ENCODE data around the gene CAPS. TPM values are rescaled to one million over a fixed set of nuclear protein-coding genes. Genes with fewer than 3 reads are reported as not detected.
"Not testable (repeated sequence)": the region's sequence is repeated elsewhere in the genome, so short reads cannot be mapped to it uniquely, and the experiment has no call there.

The CAPS gene
- total RNA-seq, 2 experiments from 2014 or later, result 7.3 to 11.7 TPM

- no peaks in the 10 kb centered on the region for H3K4me1 Mint-ChIP-seq
- no peaks in the 10 kb centered on the region for H3K9me3 Mint-ChIP-seq (ENCODE audit: low read depth)
- H3K27ac Mint-ChIP-seq, result no peak overlapping the region
- no peak for ATAC-seq
- H3K36me3 Mint-ChIP-seq, result no peaks in the 10 kb centered on the region
- peaks cover 12% of the 10 kb centered on the region for H3K27me3 Mint-ChIP-seq
- CTCF ChIA-PET, result interaction anchor here (0.6 kb wide), 1 partner anchor 164 kb away, joined by 3 read pairs; no protein-coding TSS in a partner anchor
- no peak for DNase-seq
- H3K4me3 Mint-ChIP-seq, result no peak overlapping the region
Measured at GRCh38 chr19:5882421-5882968, 31.6 kb upstream of the CAPS start.

- H3K27ac Mint-ChIP-seq; DNase-seq; H3K9me3 Mint-ChIP-seq (ENCODE audit: low read depth); H3K4me1 Mint-ChIP-seq; H3K36me3 Mint-ChIP-seq; H3K4me3 Mint-ChIP-seq; ATAC-seq: not testable (repeated sequence)
- H3K27me3 Mint-ChIP-seq, result peaks cover 12% of the 10 kb centered on the region
- CTCF ChIA-PET, result interaction anchor here (0.6 to 1.2 kb wide), 2 partner anchors 79 to 165 kb away, joined by 3 to 7 read pairs; no protein-coding TSS in a partner anchor
Measured at GRCh38 chr19:5883157-5883873, 30.7 kb upstream of the CAPS start.

GRCh38 chr19:5884065-5884811 is 29.8 kb upstream of the CAPS start:
- CTCF ChIA-PET, result interaction anchor here (1.2 kb wide), 1 partner anchor 80 kb away, joined by 7 read pairs; no protein-coding TSS in a partner anchor
- H3K27me3 Mint-ChIP-seq, result peaks cover 12% of the 10 kb centered on the region
- H3K9me3 Mint-ChIP-seq (ENCODE audit: low read depth); H3K36me3 Mint-ChIP-seq; H3K4me3 Mint-ChIP-seq; H3K4me1 Mint-ChIP-seq; ATAC-seq; DNase-seq; H3K27ac Mint-ChIP-seq: not testable (repeated sequence)

DNA sequence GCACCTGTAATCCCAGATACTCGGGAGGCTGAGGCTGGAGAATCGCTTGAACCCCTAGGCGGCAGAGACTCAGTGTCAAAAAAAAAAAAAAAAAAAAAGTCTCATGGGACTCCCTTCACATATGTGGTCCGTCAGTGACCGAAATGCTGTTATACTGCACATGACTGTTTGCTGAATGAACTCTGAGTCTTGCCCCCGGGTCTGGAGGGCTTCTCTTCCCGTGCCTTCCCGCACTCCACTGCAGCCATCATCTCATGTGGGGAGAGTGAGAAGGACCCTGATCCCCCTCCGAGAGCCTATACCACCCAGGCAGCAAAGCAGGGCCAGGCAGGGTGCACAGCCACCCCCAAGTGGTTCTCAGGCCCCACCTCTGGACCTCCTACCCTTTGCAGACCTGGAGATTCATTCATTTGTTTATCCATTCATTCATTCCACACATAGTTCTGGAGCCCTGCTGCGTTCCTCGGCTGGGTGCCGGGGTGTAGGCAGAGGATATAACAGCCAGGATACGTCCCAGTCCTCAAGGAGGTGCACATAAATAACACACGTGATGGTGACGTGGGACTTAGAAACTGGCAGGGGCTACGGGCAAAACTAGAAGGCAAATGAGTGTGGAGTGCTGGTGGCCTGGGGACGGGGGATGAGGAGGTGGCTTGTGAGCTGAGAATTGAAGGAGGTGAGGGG is 24.6 kb upstream of the CAPS start:
- H3K4me1 Mint-ChIP-seq, result no peaks in the 10 kb centered on the region

DNA sequence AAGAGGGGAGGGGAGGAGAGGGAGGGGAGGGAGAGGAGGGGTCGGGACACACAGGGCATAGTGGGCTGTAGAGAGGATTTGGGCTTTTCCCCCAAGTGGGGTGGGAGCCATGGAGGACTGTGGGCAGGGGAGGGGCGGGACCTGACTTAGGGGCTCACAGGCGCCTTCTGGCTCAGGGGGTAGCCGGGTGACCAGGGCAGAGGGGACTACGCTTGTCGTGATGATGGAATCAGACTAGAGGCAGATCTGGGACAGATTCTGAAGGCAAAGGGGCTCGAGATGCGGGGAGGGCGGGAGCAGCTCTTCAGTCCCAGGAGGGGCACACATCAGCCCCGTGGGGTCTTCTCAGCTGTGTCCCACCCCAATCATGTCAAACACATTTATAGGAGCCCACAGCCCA is 24.0 kb upstream of the CAPS start:
- no peak overlapping the region for H3K27ac Mint-ChIP-seq
- H3K27me3 Mint-ChIP-seq, result peaks cover 3% of the 10 kb centered on the region
- no peak overlapping the region for H3K4me3 Mint-ChIP-seq
- no peak for ATAC-seq
- no peak for DNase-seq
- H3K4me1 Mint-ChIP-seq, result no peaks in the 10 kb centered on the region
- CTCF ChIA-PET, result interaction anchor here (0.8 to 3.1 kb wide), 2 partner anchors 81 to 86 kb away, joined by 3 to 19 read pairs; partner anchors contain the start of gene NRTN
- H3K36me3 Mint-ChIP-seq, result no peaks in the 10 kb centered on the region
- no peaks in the 10 kb centered on the region for H3K9me3 Mint-ChIP-seq (ENCODE audit: low read depth)

More for the DNA sequence above, 24.6 kb upstream of the CAPS start:
- Mint-ChIP-seq H3K27ac (no peak overlapping the region), H3K36me3 (no peaks in the 10 kb centered on the region), H3K9me3 (ENCODE audit: low read depth) (no peaks in the 10 kb centered on the region), H3K27me3 (peaks cover 3% of the 10 kb centered on the region), H3K4me3 (no peak overlapping the region)
- DNase-seq (no peak), ATAC-seq (no peak)
- CTCF ChIA-PET, result interaction anchor here (3.1 kb wide), 1 partner anchor 85 kb away, joined by 19 read pairs; the partner anchor contains the start of gene NRTN

DNA sequence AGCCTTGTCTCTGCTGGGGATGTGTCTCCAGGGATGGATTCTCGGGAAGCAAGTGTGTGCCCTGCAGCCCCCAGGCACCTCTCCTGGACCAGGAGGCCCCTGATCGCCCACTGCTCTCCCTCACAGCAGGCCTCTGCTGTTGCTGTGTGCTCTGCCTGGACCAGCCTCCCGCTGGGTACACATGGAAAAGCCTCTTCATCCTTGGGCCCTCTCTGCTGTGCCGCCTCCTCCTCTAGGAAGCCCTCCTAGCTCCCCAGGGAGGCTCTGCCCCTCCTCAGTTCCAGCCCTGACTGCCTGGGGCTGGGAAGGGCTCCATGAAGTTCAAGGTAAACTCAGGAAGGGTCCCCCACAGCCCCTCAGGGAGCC is 22.5 kb upstream of the CAPS start:
- H3K27ac Mint-ChIP-seq, result no peak overlapping the region
- CTCF ChIA-PET, result interaction anchor here (0.8 to 3.1 kb wide), 3 partner anchors 76 to 131 kb away, joined by 3 to 19 read pairs (median 3); partner anchors contain the start of gene NRTN
- ATAC-seq, result no peak

GRCh38 chr19:5891938-5892771 is 21.9 kb upstream of the CAPS start:
- Mint-ChIP-seq H3K9me3 (ENCODE audit: low read depth) (no peaks in the 10 kb centered on the region), H3K4me3 (no peak overlapping the region), H3K4me1 (no peaks in the 10 kb centered on the region), H3K36me3 (no peaks in the 10 kb centered on the region), H3K27ac (no peak overlapping the region), H3K27me3 (peaks cover 3% of the 10 kb centered on the region)
- CTCF ChIA-PET, result interaction anchor here (0.9 to 3.1 kb wide), 4 partner anchors 24 to 130 kb away, joined by 3 to 19 read pairs (median 3); partner anchors contain the start of genes FUT6 and NRTN
- ATAC-seq (peak; percentile 60), DNase-seq (no peak)

More for the DNA sequence above, 22.5 kb upstream of the CAPS start:
- Mint-ChIP-seq H3K9me3 (ENCODE audit: low read depth) (no peaks in the 10 kb centered on the region), H3K36me3 (no peaks in the 10 kb centered on the region), H3K27me3 (peaks cover 3% of the 10 kb centered on the region), H3K4me3 (no peak overlapping the region), H3K4me1 (no peaks in the 10 kb centered on the region)
- DNase-seq, result no peak

DNA sequence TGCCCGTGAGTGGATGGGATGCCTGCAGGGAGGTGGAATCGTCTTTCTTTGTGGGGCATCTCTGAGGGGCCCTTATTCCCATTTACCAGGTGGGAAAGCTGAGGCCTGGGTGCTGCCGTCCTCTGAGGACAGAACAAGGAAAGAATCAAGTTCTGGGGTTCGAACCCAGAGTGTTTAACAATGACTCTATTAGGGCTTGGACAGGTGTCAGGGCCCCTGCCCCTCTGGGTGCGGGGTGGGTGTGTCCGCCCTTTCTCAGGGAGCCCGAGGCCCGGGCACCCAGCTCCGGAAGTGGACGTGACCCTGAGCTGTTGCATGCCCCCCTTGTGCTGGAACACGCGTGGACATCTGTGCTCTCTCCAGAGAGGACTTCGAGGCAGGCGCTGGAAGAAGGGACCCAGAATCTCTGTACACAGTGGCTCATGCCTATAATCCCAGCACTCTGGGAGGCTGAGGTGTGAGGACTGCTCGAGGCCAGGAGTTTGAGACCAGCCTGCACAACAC is 21.2 kb upstream of the CAPS start:
- CTCF ChIA-PET, result interaction anchor here (0.9 to 3.1 kb wide), 6 partner anchors 11 to 129 kb away, joined by 3 to 19 read pairs (median 4); partner anchors contain the start of genes FUT6, NDUFA11 and NRTN
- ATAC-seq, result no peak
- H3K27ac Mint-ChIP-seq, result no peak overlapping the region
- H3K4me1 Mint-ChIP-seq, result no peaks in the 10 kb centered on the region
- no peak overlapping the region for H3K4me3 Mint-ChIP-seq
- no peaks in the 10 kb centered on the region for H3K36me3 Mint-ChIP-seq
- peaks cover 3% of the 10 kb centered on the region for H3K27me3 Mint-ChIP-seq
- H3K9me3 Mint-ChIP-seq (ENCODE audit: low read depth), result no peaks in the 10 kb centered on the region
- no peak for DNase-seq

DNA sequence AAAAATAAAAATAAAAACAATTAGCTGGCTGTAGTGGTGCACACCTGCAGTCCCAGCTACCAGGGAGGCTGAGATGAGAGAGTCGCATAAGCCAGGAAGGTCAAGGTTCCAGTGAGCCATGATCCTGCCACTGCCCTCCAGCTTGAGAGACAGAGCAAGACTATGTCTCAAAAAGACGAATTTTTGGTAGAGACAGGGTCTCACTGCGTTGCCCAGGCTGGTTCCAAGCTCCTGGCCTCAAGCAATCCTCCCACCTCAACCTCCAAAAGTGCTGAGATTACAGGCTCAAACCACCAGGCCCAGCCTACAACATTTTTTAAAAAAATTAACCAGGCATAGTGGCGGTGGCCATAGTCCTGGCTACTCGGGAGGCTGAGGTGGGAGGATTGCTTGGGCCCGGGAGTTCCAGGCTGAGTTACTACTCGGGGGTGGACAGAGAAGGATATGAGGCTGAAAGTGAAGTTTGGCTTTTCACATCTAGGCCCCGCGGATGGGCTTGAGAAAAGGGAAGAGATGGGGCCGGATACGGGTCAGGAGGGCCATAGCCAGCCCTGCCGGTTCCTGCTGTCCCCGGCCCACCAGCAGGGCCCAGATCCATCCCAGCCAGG is 20.7 kb upstream of the CAPS start:
- H3K36me3 Mint-ChIP-seq, result no peaks in the 10 kb centered on the region
- no peak for DNase-seq
- peaks cover 3% of the 10 kb centered on the region for H3K27me3 Mint-ChIP-seq
- H3K9me3 Mint-ChIP-seq (ENCODE audit: low read depth), result no peaks in the 10 kb centered on the region
- no peak for ATAC-seq
- H3K4me1 Mint-ChIP-seq, result no peaks in the 10 kb centered on the region
- H3K4me3 Mint-ChIP-seq, result no peak overlapping the region
- no peak overlapping the region for H3K27ac Mint-ChIP-seq
- CTCF ChIA-PET, result interaction anchor here (0.9 to 1.6 kb wide), 4 partner anchors 10 to 90 kb away, joined by 3 to 7 read pairs (median 4); partner anchors contain the start of genes FUT6 and NDUFA11

DNA sequence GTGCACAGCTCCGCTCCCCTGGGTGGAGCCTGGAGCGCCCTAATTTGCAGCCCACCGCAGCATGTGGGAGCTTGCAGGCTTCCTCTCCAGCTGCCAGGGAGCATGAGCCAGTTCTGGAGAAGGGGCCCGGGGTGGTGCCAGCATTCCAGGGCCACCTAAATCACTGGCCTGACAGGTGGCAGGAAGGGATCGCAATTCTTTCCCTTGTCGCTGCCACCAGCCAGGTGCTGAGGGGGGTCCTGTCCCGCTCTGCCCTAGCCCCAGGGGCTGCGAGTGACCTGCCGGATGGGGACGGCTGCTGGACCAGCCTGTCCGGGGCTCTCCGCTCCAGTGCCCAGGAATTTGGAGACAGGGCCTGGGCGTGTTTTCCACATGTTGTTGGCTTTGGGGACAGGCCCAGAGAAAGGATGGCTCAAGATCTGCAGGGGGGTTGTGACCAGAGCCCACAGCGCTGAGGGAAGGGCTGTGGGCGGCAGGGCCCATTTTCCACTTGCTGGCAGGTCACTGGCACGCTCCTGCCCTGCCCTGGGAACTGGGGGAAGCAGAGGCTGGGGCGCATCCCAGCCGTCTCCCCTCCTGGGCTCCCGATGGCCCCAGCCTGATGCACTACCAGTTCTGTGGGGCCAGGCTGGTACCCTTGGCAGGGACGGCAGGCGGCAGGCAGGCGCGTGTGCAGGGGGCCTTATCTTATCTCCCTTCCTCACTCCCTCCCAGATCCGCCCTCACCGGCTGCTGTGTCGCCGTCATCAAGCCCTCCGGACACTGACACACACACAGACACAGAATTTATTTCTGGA is 19.9 kb upstream of the CAPS start:
- no peaks in the 10 kb centered on the region for H3K36me3 Mint-ChIP-seq
- ATAC-seq (no peak), DNase-seq (no peak)
- H3K4me1 Mint-ChIP-seq, result no peaks in the 10 kb centered on the region
- no peak overlapping the region for H3K4me3 Mint-ChIP-seq
- no peak overlapping the region for H3K27ac Mint-ChIP-seq
- CTCF ChIA-PET, result interaction anchor here (1.5 to 1.6 kb wide), 2 partner anchors 10 to 90 kb away, joined by 5 to 7 read pairs; partner anchors contain the start of gene NDUFA11
- peaks cover 3% of the 10 kb centered on the region for H3K27me3 Mint-ChIP-seq
- H3K9me3 Mint-ChIP-seq (ENCODE audit: low read depth), result no peaks in the 10 kb centered on the region

GRCh38 chr19:5894704-5895349 is 19.2 kb upstream of the CAPS start:
- ATAC-seq, result no peak
- no peaks in the 10 kb centered on the region for H3K9me3 Mint-ChIP-seq (ENCODE audit: low read depth)
- H3K36me3 Mint-ChIP-seq, result no peaks in the 10 kb centered on the region
- H3K4me3 Mint-ChIP-seq, result no peak overlapping the region
- no peak for DNase-seq
- H3K27ac Mint-ChIP-seq, result no peak overlapping the region
- CTCF ChIA-PET, result interaction anchor here (0.9 kb wide), 1 partner anchor 91 kb away, joined by 3 read pairs; no protein-coding TSS in a partner anchor
- no peaks in the 10 kb centered on the region for H3K4me1 Mint-ChIP-seq
- H3K27me3 Mint-ChIP-seq, result peaks cover 3% of the 10 kb centered on the region
